A673 (cell line): ENCODE measurements around the gene DPM1. TPM values are rescaled to one million over a fixed set of nuclear protein-coding genes. Genes with fewer than 3 reads are reported as not detected.

ENCODE experiments used
- BruUV-seq: library from RNA; stranded (reverse); fragments of 400-500 nt; replicated peaks from 2 replicates; lab custom pipeline; 2021; lab: Mats Ljungman, UMichigan
- CTCF ChIA-PET: fragments of 300-600 bp; sonication (Branson Sonifier 250); formaldehyde crosslinking; loops from one replicate; lab custom pipeline; 2022; ENCODE audit warnings: antibody characterized with exemption; lab: Charles Lee
- POLR2A ChIA-PET: fragments of 300-600 bp; sonication (Branson Sonifier 250); formaldehyde crosslinking; loops from one replicate; lab custom pipeline; 2022; ENCODE audit warnings: antibody characterized with exemption; ENCODE audit not compliant: low non-redundant PET; lab: Charles Lee
- DNase-seq: peaks from one replicate; pipeline ENCODE4 v3.0.0-alpha.2; 2015; ENCODE audit warnings: low spot score
- H3K27ac ChIP-seq: fragments of 200-600 bp; sonication (generic); 2 replicates; pipeline ENCODE4 v1.5.1; 2016; ENCODE audit warnings: mixed run types, low read depth, mild to moderate bottlenecking, mixed read lengths, antibody characterized with exemption, low read length; ENCODE audit not compliant: poor library complexity, severe bottlenecking
- H3K27me3 ChIP-seq: fragments of 200-600 bp; sonication (generic); replicated peaks from 2 replicates; pipeline ENCODE4 v1.6.1; 2017; ENCODE audit warnings: mixed run types, low read depth, mild to moderate bottlenecking, mixed read lengths, antibody characterized with exemption, low read length; ENCODE audit not compliant: insufficient read depth, poor library complexity
- H3K36me3 ChIP-seq: fragments of 200-600 bp; sonication (generic); 2 replicates; pipeline ENCODE4 v1.6.1; 2016; ENCODE audit warnings: mixed run types, mild to moderate bottlenecking, mixed read lengths, antibody characterized with exemption, low read length; ENCODE audit not compliant: insufficient read depth, poor library complexity, severe bottlenecking
- H3K4me1 ChIP-seq: fragments of 200-600 bp; sonication (generic); 2 replicates; pipeline ENCODE4 v1.6.1; 2017; ENCODE audit warnings: mixed run types, mild to moderate bottlenecking, mixed read lengths, antibody characterized with exemption, low read length; ENCODE audit not compliant: insufficient read depth, poor library complexity, severe bottlenecking
- H3K4me3 ChIP-seq: fragments of 200-600 bp; sonication (generic); 2 replicates; pipeline ENCODE4 v1.5.1; 2016; ENCODE audit warnings: low read depth, mixed run types, mild to moderate bottlenecking, mixed read lengths, low read length; ENCODE audit not compliant: poor library complexity, severe bottlenecking
- H3K9me3 ChIP-seq: fragments of 200-600 bp; sonication (generic); 2 replicates; pipeline ENCODE4 v1.6.1; 2016; ENCODE audit warnings: mixed run types, low read depth, mild to moderate bottlenecking, mixed read lengths, antibody characterized with exemption, low read length; ENCODE audit not compliant: poor library complexity, severe bottlenecking
- EZH2 ChIP-seq: fragments of 200-600 bp; sonication (generic); IDR thresholded peaks from 2 replicates; pipeline ENCODE4 v1.6.1; 2017; ENCODE audit warnings: borderline replicate concordance, low read depth, mild to moderate bottlenecking, mixed read lengths, antibody characterized with exemption, low read length; ENCODE audit not compliant: poor library complexity, severe bottlenecking
- intact Hi-C: fragments of 100-400 bp; cut with micrococcal nuclease; formaldehyde crosslinking; loops from one replicate; pipeline ENCODE4 v1.10.0; 2022; ENCODE audit not compliant: unreplicated experiment
- total RNA-seq: library from RNA; stranded (reverse); gene quantifications from 2 replicates; pipeline ENCODE4 v1.2.3, GENCODE V29; 2021
- TF ChIP-seq, protein P1 (sequence below): fragments of 300-800, 200-600 bp; sonication (generic); conservative IDR thresholded peaks from 2 replicates; pipeline ENCODE4 v1.5.1; 2017; ENCODE audit warnings: low read depth, mild to moderate bottlenecking, antibody characterized with exemption, low read length, moderate library complexity, mixed read lengths

The DPM1 gene
- total RNA-seq, 1 experiment from 2014 or later: 65.5 TPM

- intact Hi-C loops: no loop called here
Measured at GRCh38 chr20:50932016-50932485, 26.3 kb downstream of the DPM1 start.

GRCh38 chr20:50931306-50932015 lies 26.9 kb downstream of the DPM1 start, which contains the start of gene ADNP:
Gene ADNP (minus strand): TSS chr20:50931437. CDS start chr20:50903996, 27,441 bp downstream.
- intact Hi-C loops: no loop called here
- POLR2A ChIA-PET: interaction anchor here (0.6 kb wide), 2 partner anchors 9 to 70 kb away, joined by 4 to 6 read pairs; no protein-coding TSS in a partner anchor

More at GRCh38 chr20:50932016-50932485, 26.3 kb downstream of the DPM1 start:
- no peaks in the 10 kb centered on the region for H3K9me3 ChIP-seq
- peaks cover 57% of the 10 kb centered on the region for H3K36me3 ChIP-seq
- ChIA-PET CTCF (interaction anchor here (1.5 to 3.5 kb wide), 2 partner anchors 26 to 138 kb away, joined by 3 to 22 read pairs; partner anchors contain the start of genes BCAS4, DPM1 and MOCS3), POLR2A (no interaction called here)
- TSS peak; percentile 64 for BruUV-seq
- no peak for TF ChIP-seq EZH2
- TF ChIP-seq, protein P1, sequence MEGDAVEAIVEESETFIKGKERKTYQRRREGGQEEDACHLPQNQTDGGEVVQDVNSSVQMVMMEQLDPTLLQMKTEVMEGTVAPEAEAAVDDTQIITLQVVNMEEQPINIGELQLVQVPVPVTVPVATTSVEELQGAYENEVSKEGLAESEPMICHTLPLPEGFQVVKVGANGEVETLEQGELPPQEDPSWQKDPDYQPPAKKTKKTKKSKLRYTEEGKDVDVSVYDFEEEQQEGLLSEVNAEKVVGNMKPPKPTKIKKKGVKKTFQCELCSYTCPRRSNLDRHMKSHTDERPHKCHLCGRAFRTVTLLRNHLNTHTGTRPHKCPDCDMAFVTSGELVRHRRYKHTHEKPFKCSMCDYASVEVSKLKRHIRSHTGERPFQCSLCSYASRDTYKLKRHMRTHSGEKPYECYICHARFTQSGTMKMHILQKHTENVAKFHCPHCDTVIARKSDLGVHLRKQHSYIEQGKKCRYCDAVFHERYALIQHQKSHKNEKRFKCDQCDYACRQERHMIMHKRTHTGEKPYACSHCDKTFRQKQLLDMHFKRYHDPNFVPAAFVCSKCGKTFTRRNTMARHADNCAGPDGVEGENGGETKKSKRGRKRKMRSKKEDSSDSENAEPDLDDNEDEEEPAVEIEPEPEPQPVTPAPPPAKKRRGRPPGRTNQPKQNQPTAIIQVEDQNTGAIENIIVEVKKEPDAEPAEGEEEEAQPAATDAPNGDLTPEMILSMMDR: no peak
- peak overlapping the region; percentile 64 for H3K4me3 ChIP-seq
- peaks cover 38% of the 10 kb centered on the region for H3K4me1 ChIP-seq
- DNase-seq: no peak
- H3K27ac ChIP-seq: peak overlapping the region; percentile 94
- H3K27me3 ChIP-seq: no peaks in the 10 kb centered on the region

GRCh38 chr20:50930976-50931305 lies 27.4 kb downstream of the DPM1 start:
- Histone ChIP-seq H3K4me3 (peak overlapping the region; percentile 64), H3K36me3 (peaks cover 61% of the 10 kb centered on the region), H3K27ac (peak overlapping the region; percentile 94), H3K4me1 (peaks cover 44% of the 10 kb centered on the region), H3K9me3 (no peaks in the 10 kb centered on the region), H3K27me3 (no peaks in the 10 kb centered on the region)
- intact Hi-C loops: no loop called here
- no peak for DNase-seq
- BruUV-seq: no TSS peak
- ChIA-PET POLR2A (interaction anchor here (0.6 kb wide), 2 partner anchors 9 to 69 kb away, joined by 4 to 6 read pairs; no protein-coding TSS in a partner anchor), CTCF (interaction anchor here (0.6 to 3.5 kb wide), 5 partner anchors 27 to 752 kb away, joined by 3 to 22 read pairs (median 7); partner anchors contain the start of genes BCAS4, DPM1 and MOCS3)
- no peak for TF ChIP-seq EZH2
- TF ChIP-seq, protein P1: no peak

More at GRCh38 chr20:50931306-50932015, 26.9 kb downstream of the DPM1 start, which contains the start of gene ADNP:
- H3K27me3 ChIP-seq: no peaks in the 10 kb centered on the region
- BruUV-seq: no TSS peak
- CTCF ChIA-PET: interaction anchor here (0.7 to 3.5 kb wide), 4 partner anchors 26 to 137 kb away, joined by 3 to 22 read pairs (median 7); partner anchors contain the start of genes BCAS4, DPM1 and MOCS3
- peak; percentile 94 for DNase-seq
- H3K36me3 ChIP-seq: peaks cover 61% of the 10 kb centered on the region
- TF ChIP-seq, protein P1: peak; percentile 66
- no peak for TF ChIP-seq EZH2
- H3K4me1 ChIP-seq: peaks cover 41% of the 10 kb centered on the region
- peak within 1 kb of the TSS; percentile 94 for H3K27ac ChIP-seq
- no peaks in the 10 kb centered on the region for H3K9me3 ChIP-seq
- H3K4me3 ChIP-seq: peak within 1 kb of the TSS; percentile 64
